ENCODE data around the gene OR1K1.
A peak's percentile ranks its signal among the peaks of the same experiment; 100 is the strongest.
"Not testable (repeated sequence)": the region's sequence is repeated elsewhere in the genome, so short reads cannot be mapped to it uniquely, and the experiment has no call there.

Gene OR1K1, protein sequence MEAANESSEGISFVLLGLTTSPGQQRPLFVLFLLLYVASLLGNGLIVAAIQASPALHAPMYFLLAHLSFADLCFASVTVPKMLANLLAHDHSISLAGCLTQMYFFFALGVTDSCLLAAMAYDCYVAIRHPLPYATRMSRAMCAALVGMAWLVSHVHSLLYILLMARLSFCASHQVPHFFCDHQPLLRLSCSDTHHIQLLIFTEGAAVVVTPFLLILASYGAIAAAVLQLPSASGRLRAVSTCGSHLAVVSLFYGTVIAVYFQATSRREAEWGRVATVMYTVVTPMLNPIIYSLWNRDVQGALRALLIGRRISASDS

DNA sequence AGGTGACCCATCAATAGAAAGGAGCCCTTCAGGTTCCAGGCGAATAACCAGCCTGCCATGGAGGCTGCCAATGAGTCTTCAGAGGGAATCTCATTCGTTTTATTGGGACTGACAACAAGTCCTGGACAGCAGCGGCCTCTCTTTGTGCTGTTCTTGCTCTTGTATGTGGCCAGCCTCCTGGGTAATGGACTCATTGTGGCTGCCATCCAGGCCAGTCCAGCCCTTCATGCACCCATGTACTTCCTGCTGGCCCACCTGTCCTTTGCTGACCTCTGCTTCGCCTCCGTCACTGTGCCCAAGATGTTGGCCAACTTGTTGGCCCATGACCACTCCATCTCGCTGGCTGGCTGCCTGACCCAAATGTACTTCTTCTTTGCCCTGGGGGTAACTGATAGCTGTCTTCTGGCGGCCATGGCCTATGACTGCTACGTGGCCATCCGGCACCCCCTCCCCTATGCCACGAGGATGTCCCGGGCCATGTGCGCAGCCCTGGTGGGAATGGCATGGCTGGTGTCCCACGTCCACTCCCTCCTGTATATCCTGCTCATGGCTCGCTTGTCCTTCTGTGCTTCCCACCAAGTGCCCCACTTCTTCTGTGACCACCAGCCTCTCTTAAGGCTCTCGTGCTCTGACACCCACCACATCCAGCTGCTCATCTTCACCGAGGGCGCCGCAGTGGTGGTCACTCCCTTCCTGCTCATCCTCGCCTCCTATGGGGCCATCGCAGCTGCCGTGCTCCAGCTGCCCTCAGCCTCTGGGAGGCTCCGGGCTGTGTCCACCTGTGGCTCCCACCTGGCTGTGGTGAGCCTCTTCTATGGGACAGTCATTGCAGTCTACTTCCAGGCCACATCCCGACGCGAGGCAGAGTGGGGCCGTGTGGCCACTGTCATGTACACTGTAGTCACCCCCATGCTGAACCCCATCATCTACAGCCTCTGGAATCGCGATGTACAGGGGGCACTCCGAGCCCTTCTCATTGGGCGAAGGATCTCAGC, at the start of gene OR1K1:
Gene OR1K1, plus strand, starts transcription at position 58 of the 995 bp plus-strand sequence. Its CDS starts 0 bp downstream, at position 58.
- no peak for DNase-seq (ENCODE audit: low read depth)

DNA sequence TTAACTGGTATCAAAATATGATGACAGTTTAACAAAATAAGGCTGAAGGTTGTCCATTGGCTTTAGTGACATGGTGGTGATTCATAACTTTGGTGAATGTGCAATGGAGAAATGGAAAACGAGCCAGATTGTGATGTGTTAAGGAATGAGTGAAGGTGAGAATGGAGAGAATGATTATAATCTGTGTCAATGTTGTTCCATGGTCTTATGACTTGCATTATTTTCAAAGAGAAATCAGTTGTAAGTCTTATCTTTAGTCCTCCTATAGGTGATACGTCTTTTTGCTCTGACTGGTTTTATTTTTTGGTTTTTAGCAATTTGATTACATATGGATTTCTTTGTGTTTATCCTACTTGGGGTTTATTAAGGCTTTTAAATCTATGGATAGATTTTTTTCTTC, 45.1 kb upstream of the OR1K1 start:
- DNase-seq (ENCODE audit: low read depth) = no peak

DNA sequence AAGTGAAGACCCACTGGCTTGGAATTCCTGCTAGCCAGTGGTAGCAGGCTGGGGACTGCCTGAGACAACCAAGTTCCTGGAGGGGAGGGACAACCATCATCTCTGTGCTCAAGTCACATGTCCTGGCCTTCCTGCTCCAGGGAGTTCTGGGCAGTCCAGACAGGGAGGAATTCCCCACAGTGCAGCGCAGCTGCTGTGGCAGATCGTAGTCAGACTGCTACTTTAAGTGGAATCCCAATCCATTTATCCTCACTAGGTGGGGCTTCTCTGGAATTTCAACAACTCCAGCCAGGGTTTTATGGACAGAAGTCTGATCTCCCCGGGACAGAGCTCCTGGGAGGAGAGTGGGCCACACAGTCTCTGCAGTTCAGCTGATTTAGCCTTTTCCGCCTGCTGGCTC, 32.1 kb upstream of the OR1K1 start:
- no peak for DNase-seq (ENCODE audit: low read depth)

DNA sequence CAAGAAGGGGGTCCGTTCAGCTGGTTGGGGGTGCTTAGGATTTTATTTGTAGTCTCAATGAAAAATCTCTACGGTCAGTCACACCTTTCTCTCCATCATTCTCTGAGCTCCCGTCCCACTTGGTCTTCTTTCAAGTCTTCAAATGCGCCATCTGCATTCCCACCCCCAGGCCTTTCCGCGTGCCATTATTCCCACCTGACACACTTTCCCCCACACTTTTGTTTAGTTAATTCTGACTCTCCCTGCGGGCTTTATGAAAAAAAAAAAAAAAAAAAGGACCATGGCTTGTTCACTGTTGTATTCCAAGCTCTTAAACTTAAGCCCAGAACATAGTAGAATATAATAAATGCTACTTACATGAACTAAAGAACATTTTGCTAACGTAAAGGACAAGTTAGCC, 22.9 kb upstream of the OR1K1 start:
- DNase-seq (ENCODE audit: low read depth) = no peak

DNA sequence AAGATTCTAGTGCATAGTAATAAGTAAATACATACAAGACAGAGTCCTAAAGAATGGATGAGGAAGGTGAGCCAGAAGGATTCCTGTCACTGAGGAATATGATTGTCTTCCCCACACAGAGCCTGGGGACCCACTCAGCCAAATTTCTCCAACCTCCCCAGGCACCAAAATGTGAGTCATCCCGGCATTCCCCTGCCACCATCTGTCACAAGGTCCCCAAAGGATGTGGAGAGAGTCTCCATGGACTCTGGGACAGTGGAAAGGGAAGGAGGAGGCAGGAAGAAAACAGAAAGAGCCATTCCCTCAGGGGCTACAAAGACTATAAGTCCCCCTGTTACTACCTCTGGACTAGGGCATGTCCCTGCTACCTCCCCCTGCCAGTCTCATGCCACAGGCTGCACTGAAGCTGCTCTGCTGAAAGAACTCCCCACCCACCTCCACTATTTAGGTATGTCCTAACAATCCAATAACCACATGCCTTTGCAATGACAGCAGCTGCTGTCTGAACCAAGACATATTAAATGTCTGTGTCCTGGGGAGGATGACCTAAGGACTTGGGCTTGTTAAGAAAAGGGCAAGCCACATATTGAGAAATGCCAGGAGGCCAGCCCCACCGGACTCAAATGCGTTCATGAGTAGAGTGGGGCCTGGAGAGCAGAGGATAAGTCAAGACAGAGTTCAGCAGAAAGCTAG, 21.8 kb upstream of the OR1K1 start:
- peak; percentile 39 for DNase-seq (ENCODE audit: low read depth)

DNA sequence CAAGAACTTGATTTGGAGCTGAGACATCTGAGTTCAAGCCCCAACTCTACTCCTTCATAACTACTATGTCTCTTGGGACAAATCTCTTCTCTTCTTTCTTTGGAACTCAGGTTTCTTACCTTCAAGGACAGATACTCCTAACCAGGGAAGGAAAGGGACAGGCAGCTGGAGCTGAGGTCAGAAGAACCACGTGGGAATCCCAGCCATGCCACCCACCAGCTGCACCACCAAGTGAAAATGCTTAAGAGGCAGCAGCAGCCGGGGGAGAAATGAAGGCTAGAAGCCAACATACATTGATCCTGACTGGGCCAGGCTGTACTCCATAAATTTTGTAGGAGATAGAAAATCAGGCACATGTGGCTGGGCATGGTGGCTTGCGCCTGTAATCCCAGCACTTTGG, 20.7 kb upstream of the OR1K1 start:
- no peak for DNase-seq (ENCODE audit: low read depth)

DNA sequence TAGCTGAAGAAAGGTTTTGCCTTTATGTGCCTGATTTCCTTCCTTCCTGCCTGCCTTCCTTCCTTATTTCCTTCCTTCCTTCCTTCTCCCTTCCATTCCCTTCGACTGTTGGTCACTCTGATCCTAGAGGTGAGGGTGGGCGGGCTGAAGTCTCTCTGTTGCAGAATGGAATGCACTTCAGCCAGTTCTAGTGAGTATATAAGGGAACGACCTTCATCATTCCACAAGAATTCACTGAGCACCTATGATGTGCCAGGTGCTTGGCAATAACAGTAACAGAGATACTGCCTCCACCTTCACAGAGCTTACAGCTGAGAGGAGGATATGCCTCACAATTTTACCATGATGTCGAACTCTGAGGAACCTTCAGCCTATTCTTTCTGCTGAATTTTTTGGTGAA, 19.9 kb upstream of the OR1K1 start:
- DNase-seq (ENCODE audit: low read depth) = no peak

DNA sequence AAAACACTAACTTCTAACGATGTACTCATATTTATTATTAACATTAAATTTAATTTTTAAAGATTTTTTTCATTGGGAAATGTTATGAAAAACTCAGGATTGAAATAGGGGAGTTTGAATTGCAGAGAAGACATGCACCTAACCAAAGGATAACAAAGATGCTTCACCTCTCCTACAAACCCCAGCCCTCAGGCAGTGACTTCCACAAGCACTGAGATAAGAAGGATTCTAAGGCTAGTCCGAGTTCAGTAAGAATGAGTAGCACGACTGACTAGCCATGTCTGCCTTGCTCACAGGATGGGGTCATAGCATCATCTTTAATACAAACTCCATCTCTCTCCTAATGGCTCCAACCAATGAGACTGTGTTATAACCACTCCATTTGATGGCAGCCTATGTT, 18.3 kb upstream of the OR1K1 start:
- DNase-seq (ENCODE audit: low read depth) = no peak

DNA sequence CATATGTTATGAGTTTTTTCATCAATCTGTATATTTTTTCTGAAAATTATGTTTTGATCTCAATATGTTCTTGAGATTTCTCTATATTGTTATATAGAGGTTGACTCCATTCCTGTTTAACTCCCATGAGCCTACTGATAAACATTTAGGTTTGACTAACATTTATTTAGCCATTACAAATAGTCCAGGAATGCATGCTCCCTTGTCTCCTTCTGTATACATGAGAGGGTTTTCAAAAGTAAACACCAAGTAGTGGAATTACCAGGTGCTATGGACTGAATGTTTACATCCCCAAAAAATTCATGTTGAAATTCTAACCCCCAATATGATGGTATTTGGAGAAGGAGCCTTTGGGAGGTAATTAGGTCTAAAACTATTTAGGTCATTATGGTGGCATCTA, 14.7 kb upstream of the OR1K1 start:
- no peak for DNase-seq (ENCODE audit: low read depth)

DNA sequence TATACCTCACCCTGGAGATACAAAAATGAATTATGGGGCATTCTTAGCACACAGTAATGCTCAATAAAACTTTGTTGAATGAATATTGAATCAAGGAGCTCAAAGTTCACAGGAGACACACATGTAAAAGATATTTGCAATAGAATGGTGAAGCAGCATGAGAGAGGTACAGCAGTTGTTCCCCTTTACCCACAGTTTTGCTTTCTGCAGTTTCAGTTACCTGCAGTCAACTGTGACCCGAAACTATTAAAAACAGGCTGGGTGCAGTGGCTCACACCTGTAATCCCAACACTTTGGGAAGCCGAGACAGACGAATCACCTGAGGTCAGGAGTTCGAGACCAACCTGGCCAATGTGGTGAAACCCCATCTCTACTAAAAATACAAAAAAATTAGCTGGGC, 13.6 kb upstream of the OR1K1 start:
- no peak for DNase-seq (ENCODE audit: low read depth)

DNA sequence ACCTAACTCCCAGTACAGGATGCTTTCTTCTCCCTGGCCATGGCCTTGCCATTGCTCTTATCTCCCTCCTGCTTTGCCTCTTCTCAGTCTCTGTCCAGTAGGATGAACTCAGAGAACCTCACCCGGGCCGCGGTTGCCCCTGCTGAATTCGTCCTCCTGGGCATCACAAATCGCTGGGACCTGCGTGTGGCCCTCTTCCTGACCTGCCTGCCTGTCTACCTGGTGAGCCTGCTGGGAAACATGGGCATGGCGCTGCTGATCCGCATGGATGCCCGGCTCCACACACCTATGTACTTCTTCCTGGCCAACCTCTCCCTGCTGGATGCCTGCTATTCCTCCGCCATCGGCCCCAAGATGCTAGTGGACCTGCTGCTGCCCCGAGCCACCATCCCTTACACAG, 11.1 kb upstream of the OR1K1 start, which contains the start of gene OR5C1:
Gene OR5C1, plus strand, starts transcription at position 103 of the 400 bp plus-strand sequence. Its CDS starts 0 bp downstream, at position 103.
- no peak for DNase-seq (ENCODE audit: low read depth)

DNA sequence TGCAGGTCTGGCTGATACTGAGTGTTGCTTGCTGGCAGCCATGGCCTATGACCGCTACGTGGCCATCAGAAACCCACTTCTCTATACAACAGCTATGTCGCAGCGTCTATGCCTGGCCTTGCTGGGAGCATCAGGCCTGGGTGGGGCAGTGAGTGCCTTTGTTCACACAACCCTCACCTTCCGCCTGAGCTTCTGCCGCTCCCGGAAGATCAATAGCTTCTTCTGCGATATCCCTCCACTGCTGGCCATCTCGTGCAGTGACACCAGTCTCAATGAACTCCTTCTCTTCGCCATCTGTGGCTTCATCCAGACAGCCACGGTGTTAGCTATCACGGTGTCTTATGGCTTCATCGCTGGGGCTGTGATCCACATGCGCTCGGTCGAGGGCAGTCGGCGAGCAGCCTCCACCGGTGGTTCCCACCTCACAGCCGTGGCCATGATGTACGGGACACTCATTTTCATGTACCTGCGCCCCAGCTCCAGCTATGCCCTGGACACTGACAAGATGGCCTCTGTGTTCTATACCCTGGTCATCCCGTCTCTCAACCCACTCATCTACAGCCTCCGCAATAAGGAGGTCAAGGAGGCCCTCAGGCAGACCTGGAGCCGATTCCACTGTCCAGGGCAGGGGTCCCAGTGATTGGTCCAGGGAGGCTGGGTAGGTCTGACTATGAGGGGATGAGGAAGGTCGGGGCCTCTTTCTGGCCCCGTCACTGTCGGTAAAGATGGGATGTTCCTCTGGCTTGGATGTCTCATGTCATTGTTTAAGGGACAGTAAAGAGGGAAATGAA, 10.5 kb upstream of the OR1K1 start:
- no peak for DNase-seq (ENCODE audit: low read depth)

DNA sequence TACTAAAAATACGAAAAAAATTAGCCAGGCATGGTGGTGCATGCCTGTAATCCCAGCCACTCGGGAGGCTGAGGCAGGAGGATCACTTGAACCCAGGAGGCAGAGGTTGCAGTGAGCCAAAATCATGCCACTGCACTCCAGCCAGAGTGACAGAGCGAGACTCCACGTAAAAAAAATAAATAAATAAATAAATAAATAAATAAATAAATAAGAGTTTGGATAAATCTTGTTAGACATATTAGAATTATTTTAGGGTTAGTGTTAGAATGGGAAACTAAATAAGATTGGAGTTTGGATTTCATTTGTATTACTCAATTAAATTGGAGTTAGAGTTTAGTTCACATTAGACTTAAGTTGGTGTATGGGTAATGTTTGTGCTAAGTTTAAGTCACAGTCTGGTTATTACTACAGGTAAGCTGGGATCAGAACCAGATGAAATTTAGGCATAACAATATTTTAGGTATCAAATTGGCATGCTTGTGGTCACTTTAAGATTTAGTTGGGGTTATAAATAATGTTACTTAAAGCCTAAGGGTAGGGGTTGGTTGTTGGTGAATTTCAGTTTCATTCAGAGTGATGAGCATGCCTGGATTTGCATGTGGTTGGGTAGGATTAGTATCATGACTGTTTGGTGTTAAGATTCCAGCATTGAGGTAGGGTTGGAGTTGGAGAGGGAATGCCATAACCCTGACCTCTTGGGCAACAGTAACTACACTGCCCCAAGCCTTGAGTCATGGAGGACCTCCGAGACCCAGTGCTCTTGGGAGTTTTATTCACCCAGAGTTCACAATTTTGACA, 7.9 kb upstream of the OR1K1 start:
- DNase-seq (ENCODE audit: low read depth) = no peak

DNA sequence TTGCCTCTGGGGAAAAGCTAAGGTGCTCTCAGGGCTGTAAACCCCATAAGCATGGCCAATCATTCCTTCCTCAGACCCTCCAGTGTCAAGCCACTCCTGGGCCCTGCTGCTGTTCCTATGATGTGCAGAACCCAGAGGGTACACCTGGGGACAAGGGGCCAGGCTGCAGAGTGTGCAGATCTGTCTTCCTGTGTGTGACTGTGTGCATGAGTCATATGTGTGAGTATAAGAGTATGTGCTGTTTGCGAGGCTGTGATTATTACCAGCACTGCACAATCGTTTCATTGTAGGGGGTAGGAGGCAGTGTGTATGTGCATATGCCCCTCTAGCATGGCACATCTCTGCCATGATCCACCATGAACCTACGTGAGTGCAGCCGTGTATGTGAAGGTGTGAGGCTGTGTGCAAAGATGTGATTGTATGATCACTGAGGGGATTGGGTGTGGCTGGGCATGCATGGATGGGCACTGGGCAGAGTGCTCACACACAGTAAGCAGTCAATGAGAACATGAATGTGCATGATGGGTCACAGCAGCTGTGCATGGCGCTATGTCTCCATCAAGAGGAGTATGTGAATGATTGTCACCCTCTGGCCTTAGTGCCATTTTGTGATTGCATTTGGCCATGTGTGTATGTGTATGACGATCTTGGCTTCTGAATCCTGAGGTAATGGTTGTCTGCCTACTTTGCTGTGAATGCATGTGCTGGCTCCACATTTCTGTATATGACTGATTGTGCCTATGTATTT, 2.4 kb upstream of the OR1K1 start:
- no peak for DNase-seq (ENCODE audit: low read depth)

DNA sequence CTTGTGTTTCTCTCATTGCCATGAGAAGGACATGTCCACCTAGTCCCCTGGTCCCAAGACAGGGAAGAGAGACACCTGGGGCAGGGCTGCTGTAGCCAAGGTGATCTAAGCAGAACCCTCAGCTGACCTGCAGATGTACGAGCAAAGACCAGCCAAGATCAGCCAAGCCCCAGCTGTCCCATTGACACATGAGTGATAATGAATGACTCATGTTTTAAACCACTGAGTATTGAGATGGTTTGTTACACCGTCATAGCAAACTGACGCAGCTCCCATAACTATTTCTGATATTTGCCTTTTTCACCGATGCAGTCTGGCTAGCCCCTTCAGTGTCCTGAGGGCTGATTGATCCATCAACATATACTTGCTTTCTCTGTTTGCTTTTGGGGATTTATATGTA, 6.7 kb downstream of the OR1K1 start:
- no peak for DNase-seq (ENCODE audit: low read depth)

DNA sequence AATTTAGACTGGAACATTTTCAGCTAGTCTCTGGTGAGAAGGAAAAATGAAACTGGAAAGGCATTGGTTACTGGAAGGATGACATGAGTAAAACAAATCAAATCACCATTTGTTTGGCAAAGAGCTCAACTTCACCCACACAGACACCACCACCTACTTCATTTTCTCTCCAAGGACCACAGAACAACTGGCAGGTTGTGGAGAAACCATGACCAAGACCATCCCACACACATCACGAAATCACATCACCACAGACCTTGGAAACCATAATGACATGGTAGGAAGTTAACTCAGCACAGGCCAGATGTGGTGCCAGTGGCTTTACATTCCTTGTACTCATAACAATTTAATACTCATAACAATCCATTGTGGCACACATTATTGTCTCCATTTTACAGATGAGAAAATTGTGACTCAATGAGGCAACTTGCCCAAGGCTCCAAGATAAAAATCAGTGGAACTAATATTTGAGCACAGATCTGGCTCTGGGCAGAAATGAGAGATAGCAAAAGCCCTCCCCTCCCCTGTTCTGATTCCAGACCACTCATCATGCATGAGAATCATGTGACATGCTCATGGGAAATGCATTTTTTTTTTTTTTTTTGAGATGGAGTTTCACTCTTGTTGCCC, 7.5 kb downstream of the OR1K1 start:
- no peak for DNase-seq (ENCODE audit: low read depth)

DNA sequence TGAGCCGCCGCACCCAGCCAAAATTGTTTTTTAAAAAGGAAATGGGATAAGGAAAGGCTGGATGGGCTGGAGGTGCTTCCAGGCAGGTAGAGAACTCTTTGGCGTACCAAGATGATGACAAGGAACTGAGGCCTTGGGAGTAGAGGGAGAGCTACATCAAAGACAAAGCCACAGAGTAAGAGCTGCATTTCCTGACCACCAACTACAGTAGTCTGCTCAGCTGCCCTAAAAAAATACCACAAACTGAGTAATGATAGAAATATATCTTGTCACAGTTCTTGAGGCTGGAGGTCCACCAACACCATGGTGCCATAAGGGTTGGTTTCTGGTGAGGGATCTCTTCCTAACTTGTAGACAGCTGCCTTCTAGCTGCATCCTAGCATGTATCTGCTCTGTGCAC, 8.2 kb downstream of the OR1K1 start:
- DNase-seq (ENCODE audit: low read depth) = no peak

DNA sequence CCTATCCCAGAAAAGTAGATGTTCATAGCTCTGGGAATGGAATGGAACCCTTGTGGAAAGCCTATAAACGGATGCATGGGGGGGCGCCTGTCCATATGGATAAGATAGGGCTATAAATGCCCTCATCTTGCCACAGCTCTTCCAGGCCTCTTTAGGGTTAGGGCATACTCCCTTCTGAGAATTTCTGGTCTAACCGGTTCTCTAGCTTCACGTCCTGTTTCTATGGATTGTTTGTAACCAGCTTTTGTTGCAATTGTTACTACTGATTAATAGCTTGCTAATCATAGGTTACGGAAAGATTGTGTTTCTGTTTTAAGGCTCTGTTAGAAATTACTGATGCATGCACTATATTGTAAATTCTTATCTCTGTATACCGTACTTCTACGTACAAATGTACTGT, 9.3 kb downstream of the OR1K1 start:
- not testable (repeated sequence) for DNase-seq (ENCODE audit: low read depth)

DNA sequence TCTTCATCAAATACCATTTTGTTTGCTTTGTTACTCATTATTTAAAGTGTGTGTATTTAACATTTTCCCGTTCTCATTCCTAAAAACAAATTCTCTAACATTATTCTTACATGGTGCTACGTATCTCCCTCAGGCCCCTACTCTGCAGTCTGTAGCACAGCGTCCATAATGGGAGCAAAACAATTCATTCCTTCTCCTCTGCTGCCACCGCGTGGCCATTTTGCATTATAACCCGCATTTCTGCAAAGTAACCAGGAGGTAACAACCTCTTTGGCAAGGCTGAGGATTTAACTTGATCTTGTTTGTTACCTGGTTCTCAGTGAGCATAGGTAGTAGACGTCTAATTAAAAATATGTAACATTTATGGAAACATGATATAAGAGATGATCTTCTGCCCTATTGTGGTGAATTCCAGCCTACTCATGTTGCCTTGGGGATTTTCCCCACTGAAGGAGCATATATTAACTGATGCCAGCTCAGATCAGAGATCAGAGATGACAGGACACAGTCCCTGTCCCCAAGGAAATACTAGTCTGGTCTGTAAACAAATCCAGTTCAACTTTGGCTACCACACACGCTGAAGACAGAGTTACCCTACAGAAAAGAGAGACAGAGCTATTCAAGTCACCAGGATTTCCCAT, 10.5 kb downstream of the OR1K1 start:
- peak; percentile 38 for DNase-seq (ENCODE audit: low read depth)

All from GM04504 (cell line).